ENCODE measurements around the gene RYR2.

Gene RYR2

DNA sequence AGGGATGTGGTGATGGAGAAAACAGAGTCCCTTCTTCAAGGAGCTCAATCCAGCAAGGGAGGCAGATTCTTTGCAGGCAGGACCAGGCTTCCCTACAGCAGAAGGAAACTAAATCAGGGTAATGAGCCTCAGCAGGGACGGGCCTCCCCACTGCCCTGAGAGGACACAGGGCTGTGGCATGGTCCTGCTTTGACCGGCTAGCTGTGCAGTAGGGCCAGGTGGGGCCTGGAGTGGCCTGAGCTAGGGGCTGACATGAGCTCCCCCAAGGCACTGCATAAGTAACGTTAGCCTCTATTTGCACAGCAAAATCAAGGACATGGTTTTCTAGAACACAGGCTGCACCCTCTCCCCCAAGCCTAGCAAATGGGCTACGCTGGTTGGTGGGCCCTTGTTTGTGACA is 162.9 kb downstream of the RYR2 start:
- no peak for DNase-seq

DNA sequence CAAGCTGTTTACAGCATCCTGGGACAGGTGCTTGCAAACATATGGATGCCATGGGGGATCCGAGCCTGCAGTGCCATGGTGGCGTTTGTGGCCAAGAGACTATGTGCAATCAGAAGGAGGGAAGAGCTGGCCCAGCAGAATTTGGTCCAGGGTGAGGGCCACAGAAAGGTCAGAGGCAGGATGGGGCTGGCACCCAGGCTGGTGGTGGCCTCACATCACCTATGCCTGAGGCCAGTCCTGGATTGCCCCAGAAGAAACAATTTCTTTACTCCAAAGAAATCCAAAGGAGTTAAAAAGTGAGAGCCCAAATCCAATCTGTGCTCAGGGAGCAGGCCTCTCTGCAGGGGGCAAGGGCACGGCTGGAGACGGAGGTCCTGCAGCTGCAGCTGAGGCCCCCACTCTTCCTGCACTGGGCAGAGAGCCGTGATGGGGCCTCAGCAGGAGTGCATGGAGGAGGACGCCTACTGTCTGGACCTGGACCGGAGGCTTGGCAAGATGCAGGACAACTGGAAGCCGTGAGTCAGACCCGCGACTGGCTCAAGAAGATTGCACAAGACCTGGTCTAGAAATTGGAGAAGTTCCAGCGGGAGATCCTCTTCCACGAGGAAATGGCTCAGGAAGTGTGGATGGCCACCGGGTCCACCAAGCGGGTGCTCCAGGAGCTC is 163.5 kb downstream of the RYR2 start:
- DNase-seq, result peak in 3 of 4 experiments; percentile 1 to 4 (median 2)

DNA sequence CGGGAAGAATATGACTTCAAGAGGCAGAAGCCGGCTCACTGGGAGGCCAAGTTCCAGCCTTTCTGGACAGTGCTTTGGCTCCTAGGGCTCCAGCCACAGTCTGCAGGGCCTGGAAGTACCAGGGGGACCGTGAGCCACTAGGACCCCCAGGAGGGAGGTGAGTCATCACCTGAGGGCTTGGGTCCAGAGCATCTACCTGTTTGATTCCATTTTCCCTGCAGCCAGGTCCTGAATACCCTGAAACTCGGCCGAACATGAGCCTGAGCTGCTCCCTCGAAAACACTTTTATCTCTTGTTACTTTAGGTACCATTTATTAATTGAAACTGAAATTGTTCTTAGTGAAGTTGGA is 164.1 kb downstream of the RYR2 start:
- no peak for DNase-seq

DNA sequence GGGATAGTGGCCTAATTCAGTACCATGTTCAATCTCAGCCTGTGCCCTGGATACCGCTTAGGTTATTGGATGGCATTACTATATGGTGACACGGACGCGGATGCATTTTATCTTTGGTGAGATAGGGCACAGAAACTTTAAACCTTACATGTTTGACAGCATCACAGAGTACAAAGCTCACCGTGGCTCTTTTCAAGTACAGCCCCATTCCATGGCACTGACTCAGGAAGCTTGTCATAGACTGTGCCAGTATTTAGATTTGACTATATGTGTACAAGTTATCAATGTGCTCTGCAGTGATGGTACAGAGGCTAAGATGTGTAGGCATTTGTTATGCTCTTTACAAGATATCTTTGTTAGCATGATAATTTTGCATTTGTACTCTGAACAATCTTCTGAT is 169.0 kb downstream of the RYR2 start:
- no peak for DNase-seq

DNA sequence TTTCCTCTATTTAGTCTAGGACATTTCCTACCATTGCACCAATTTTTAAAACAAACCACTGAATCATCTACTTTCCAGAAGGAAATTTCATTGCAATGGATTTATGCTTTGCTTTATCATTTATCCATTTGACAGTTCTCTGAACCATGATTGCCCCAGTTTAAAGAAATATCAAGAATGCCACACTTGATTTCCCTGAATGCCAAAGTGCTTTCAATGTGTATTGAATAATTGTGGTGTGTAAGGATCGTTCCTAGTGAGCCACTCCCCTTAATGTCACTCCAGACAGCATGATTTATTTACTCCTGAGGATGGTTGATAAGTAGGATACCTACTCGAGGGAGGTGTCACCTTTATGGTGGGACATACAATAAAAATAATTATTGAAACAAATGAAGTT is 169.6 kb downstream of the RYR2 start:
- DNase-seq, result no peak

DNA sequence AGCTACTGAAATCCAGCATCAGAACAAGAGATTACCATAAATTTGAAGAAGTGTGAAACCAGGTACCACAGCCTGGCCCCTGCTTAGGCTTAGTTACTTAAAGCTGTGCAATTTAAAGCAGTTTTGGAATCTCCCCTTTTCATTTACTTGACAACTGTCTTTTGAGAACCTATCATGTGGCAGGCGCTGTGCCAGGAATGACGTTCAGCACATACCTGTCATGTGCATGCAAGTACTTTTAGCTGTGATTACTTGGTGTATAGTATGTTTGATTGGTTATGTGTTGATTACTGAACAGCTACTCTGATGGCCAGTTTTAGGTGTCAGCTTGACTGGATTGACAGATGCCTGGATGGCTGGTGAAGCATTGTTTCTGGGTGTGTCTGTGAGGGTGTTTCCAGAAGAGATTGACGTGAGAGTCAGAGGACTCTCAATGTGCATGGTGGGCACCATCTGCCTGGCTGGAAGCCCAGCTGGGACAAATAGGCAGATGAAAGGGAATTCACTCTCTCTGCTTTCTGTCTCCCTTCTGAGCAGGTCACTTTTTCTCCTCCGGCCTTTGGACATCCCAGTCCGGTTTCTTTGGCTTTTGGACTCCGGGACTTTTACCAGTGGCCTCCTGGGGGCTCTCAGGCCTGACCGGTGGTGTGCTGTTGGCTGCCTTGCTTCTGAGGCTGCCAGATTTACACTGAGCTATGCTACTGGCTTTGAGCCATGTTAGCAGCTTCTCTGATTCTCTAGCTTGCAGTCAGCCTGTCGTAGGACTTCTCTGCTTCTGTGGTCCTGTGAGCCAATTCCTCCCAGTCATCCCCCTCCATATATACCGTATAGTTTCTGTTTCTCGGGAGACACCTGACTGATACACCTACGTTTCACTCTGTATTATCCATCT is 178.0 kb downstream of the RYR2 start:
- DNase-seq, result no peak

DNA sequence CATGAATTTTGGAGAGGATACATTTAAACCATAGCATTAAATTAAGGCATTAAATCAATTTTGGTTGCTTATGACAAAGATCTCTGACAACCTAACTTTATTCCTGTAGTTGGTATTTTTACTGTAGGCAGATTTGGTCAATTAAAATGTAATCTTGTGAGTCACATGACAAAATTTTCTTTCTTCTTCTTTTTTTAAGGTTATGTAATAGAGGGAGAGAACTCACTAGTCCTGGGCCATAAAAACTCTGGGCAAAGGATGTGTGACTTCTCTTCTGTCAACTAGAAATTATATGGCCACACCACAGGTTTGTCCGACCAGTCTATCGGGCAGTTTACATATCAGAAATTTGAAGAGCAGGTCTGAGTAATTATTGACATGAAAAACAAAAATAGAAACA is 181.4 kb downstream of the RYR2 start:
- no peak for DNase-seq

DNA sequence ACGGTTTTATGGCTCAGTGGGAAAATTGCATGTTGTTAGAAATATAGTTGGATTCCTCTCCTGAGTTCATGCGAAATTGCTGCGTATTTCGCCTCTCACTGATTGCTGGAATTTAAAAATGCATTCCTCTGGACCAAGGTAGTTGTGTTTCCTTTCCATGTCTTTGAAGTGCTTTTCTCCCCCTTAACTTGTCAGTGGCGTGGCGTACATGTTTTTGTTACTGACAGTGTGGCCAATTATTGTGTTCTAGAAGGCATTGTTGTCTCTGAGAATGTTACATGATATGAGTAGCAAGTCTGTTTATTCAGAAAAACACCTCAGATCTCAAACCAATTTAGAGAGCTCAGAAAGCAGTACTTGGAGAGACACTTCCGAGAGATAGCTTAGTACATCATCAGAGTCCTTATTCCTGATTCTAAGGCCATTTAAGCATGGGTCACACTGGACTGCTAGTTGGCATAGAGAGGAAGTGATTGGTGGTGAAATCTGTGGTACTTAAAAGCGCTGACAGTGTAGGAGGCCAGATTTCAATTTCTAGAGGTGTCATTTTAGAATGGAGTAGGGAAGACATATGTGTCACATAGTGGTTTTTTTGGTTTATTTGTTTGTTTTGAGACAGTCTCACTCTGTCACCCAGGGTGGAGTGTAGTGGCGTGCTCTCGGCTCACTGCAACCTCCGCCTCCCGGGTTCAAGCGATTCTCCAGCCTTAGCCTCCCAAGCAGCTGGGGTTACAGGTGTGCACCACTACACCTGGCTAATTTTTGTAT is 184.4 kb downstream of the RYR2 start:
- DNase-seq, result no peak

DNA sequence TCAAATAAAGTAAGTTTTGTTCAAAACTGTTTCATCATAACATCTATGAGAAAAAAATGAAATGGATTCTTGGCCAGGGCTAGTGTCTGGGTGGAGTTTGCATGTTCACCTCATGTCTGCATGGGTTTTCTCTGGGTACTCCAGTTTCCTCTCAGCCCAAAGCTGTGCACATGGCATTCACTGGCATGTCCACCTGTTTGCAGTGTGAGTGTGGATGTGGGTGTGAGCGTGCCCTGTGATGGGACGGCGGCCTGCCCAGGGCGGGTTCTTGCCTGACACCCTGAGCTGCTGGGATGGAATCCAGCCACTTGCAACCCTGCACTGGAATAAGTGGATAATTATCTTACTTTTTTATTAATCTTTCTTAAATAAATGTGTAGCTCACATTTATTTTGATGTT is 185.5 kb downstream of the RYR2 start:
- DNase-seq, result no peak

DNA sequence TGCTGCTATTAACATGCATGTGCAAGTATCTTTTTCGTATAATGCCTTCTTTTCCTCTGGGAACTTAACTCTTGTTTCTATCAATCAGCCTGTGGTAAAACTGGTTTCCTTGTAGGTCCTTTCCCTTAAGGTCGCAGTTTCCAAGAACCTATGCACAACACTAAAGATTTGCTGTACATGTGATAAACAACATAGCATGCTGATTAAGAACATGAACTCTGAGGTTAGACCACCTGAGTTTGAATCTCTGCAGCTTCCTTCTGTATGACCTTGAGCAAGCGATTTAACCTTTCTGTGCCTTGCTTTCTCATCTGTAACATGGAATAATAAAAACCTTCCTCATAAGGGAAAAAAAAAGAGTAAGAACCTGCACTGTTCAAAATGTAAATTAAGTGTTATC is 186.4 kb downstream of the RYR2 start:
- DNase-seq, result no peak

DNA sequence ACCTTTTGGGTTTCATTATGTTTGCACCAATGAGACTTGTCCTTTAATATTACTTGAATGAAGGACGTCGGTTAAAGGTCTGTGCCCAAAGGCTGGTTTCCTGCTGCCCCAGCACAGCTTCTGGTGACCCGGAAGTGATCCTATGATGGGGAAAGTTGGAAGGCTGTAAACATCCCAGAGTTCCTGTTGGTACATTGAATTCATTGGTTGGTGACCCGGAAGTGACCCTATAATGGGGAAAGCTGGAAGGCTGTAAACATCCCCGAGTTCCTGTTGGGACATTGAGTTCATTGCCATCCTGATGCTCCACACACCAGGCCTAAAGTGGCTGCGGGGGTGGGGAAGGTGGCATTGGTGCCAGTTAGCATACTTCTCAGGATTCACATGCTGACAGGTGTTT is 187.3 kb downstream of the RYR2 start:
- no peak for DNase-seq

DNA sequence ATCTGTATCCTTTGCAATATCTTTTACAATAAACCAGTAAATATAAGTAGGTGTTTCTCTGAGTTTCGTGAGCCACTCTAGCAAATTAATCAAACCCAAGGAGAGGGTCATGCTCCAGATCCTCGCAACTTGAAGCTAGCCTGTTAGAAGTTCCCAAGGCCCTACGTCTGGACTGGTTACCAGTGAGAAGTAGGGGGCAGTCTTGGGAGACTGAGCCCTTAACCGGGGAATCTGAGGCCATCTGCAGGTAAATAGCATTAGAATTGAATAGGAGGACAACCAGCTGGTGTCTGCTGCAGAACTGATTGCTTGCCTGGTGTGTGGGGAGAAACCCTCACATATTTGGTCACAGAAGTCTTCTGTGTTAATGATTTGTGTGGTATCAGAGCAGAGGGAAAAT is 190.5 kb downstream of the RYR2 start:
- DNase-seq, result no peak

DNA sequence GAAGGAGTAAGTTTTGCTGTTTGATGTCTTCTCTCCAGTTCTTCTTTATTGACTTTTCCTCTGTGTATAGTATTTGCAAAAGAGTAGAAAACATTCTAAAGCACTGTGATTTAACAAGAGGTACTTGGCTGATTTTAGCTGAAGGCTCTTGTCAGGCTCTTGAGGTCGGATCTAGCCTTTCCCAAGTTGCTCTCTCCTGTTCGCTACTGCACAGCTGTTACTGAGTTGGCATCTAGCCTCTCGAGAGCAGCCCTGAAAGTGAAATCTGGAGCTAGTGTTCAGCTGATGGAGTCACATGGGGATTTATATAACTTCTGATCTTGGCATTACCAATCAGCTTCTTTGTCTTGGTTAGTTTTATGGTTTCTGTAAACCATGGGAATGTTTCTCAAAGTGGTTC is 193.1 kb downstream of the RYR2 start:
- no peak for DNase-seq

DNA sequence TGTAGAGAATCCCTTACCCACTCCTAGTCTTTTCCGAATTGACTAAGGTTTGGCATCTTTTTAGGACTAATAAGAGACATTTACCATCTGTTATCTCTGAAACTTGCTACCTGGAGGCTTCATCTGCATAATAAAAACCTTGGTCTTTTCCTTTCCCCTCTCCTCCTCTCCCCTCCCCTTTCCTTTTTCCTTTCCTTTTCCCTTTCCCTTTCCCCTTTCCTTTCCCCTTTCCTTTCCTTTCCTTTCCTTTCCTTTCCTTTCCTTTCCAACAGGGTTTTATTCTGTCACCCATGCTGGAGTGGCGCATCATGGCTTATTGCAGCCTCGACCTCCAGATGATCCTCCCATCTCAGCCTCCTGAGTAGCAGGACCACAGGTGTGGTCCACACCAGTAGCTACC is 195.7 kb downstream of the RYR2 start:
- DNase-seq, result no peak

DNA sequence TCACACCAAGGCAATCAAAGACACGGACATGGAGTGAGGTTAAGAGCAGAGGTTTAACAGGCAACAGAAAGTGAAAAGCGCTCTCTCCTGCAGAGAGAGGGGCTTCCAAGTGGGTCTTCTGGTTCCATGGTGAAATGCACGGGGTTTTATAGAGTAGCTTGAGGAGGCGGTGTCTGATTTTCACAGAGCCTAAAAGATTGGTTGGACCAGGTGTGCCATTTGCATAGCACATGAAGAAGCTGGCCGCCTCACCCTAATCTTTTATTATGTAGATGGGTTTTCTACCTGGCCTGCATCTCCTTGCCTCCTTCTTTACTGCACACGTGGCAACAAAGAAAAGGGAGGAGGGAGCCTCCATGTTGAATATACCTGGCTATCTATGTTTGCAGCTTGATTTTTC is 197.3 kb downstream of the RYR2 start:
- DNase-seq, result no peak

DNA sequence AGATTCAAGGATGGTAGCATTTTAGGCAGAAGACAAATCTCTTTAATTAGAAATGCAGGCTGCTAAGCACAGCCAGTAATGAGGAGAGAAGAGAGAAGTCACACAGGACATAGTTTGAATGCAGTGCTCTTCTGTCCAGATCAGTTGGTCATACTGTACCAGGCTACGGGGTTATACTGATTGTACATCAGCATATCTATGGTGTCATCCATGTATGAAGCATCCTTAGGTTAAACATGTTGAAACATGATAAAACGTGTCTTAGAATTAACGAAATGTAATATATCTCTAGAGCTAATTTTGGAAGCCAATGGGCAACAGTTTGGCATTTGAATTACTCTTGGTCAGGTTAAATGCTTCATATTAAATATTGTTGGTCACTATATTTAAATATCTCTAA is 199.1 kb downstream of the RYR2 start:
- DNase-seq, result no peak

DNA sequence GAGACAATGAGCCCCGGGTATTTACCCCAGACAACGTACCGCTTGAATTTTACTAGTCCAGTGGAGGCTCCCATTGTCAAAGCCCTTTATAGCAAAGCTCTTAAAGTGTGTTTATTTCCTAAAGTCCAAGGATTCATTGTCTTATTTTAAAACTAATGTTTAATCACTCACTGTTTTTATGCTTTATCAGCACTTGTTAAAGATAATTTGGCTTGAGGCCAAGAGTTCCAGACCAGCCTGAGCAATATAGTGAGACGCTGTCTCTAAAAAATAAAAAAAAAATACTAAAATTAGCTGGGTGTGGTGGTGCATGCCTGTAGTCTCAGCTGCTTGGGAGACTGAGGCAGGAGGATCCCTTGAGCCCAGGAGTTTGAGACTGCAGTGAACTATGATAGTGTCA is 202.8 kb downstream of the RYR2 start:
- no peak for DNase-seq

DNA sequence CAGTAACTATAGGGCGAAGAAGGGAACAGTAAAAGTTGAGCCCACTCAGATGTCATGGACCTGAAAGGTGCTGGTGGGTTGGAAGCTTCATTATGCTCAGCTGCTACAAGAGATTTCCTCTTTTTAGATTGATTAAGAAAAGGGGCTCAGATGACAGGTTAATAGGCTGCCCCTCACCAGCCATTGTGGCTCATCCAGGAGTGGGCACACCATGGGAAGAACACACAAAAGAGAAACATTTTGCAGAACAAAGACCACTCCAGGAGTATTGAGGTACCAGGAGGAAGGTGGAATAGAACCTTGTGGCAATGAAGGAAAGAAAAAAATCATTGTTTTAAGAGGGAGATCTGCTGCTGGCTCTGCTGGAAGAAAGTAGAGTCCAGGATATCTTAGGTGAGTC is 205.5 kb downstream of the RYR2 start:
- DNase-seq, result no peak

DNA sequence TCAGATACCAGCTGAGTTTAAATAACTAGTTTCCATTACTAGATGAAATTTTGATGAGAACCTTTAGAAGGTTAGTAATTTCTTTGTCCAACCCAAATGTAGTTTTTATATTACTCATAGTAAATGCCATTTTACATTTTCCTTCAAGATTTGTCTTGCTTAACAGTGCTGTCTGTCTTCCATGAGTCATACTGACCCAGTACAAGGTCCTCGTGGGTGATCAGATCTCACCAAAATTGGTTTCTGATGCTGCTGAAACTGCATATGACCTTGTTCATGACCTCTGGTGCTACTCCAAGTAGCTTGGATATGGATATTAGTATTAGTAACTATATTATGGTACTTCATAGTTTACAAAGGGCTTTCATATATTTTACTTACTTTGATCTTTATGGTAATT is 207.1 kb downstream of the RYR2 start:
- DNase-seq, result no peak

DNA sequence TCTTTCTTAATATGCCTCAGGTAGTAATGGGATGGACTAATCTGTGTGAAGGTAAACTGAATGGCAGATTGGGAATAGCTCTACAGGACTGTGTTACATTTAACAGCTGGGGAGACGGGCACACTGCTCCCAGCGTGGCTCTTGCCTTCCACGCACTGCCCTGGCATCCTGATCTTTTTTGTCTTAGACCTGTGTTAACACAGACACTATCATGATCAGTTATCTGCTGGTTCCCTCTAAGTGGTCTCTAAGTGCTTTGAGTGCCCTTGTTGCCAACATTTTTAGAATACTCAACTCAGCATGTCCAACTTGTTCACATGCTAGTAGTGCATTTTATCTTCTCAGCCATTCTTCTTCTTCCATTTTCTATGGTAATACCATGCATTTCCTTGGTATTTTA is 208.1 kb downstream of the RYR2 start:
- DNase-seq, result no peak

DNA sequence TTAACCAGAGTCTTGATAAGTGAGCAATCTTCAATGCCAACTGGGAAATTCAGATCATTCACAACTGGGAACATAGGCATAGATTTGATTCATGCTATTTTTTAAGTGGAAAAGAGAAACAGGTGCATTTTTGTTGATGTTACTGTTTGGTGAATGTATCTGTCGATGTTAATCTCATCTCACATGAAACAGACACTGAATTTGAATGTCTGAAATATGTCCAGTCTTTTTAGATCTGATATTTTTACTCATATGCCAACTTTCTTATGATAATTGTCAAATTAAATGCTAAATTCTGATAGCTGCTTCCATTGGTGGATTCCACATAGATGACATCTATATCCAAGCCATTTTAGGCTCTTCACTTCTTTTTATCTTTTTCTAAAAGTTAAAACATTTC is 213.1 kb downstream of the RYR2 start:
- DNase-seq, result no peak

DNA sequence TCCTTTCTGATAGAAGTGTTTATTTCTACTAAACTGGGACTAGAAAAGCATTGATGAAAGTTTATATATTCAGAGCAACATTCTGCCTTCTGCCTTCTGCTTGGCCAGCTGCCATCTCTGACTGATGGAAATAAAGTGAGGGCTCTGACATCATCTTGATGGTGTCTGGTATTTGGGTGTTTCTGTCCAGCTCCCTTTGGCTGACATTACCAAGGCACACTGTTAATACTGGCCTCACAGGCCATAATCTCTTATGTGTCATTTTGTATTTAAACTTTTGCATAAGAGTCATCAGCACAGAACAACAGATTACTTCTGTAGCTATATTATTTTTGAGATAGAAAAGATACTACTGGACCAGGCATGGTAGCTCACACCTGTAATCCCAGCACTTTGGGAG is 216.9 kb downstream of the RYR2 start:
- DNase-seq, result no peak

DNA sequence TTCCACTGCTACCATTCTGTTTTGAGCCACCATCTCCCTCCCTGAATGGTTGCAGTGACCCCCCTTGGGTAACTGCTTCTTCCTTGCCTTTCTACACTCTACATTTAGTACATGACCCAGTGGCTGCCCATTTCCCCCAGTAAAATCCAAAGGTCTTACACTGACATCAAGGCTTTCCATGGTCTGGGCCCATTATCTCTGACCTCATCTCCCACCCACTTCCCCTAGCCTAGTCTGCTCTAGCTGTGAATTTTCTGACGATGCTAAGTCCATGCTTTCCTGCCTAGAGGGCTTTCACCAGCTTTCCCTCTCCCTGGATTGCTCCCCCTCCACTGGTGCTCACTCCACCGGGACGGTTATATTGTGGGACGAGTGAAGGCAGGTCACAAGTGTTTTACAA is 219.2 kb downstream of the RYR2 start:
- no peak for DNase-seq

DNA sequence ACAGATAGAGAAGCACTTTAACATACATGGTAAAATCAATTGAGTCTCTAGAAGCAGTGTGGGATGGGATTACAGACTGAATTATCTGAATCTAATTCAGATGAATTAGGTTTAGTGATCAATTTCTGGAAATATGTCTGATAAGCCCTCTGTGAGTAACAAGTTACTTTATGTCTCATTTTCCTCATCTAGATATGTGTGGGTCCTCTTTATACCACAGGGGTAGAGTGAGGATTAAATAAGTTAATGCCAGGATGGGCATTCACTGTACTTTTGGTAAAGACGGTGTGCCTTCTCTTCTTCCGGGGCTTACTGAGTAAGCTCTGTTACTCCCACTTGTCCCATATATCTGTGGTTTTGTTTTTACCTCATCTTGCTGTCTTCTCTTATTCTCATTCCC is 225.8 kb downstream of the RYR2 start:
- DNase-seq, result no peak

Data from suppressor macrophage (primary cell).